Subcutaneous abdominal adipose tissue (tissue), 5 donors: ENCODE data around the gene SKIC2.

ENCODE experiments used
- H3K27ac ChIP-seq: one replicate; pipeline ENCODE4 v1.7.0; 2013; ENCODE audit warnings: low read depth, mild to moderate bottlenecking, inconsistent platforms, low read length, moderate library complexity
- H3K27me3 ChIP-seq, 5 donors: one replicate each; pipeline ENCODE4 v1.7.0; 2013; ENCODE audit warnings: low read length in 5 of 5, inconsistent platforms in 1 of 5; ENCODE audit not compliant: control insufficient read depth in 5 of 5, insufficient read depth in 4 of 5
- H3K36me3 ChIP-seq, 5 donors: one replicate each; pipeline ENCODE4 v1.7.0; 2013; ENCODE audit warnings: low read length in 5 of 5; ENCODE audit not compliant: control insufficient read depth in 5 of 5, insufficient read depth in 5 of 5
- H3K4me1 ChIP-seq, 5 donors: one replicate each; pipeline ENCODE4 v1.7.0; 2013; ENCODE audit warnings: low read length in 5 of 5, mild to moderate bottlenecking in 3 of 5, moderate library complexity in 1 of 5; ENCODE audit not compliant: control insufficient read depth in 5 of 5, insufficient read depth in 5 of 5
- H3K4me3 ChIP-seq, 5 donors: one replicate each; pipeline ENCODE4 v1.7.0; 2013; ENCODE audit warnings: low read length in 5 of 5, low read depth in 1 of 5
- H3K9ac ChIP-seq, 5 donors: one replicate each; pipeline ENCODE4 v1.7.0; 2013; ENCODE audit warnings: low read length in 5 of 5, mild to moderate bottlenecking in 4 of 5, moderate library complexity in 3 of 5
- H3K9me3 ChIP-seq, 5 donors: one replicate each; pipeline ENCODE4 v1.7.0; 2013; ENCODE audit warnings: low read length in 5 of 5; ENCODE audit not compliant: control insufficient read depth in 5 of 5
- donor health status: healthy.
- donor health status: healthy.
- donor health status: healthy.
- donor health status: healthy.
- donor health status: healthy.

Gene SKIC2

DNA sequence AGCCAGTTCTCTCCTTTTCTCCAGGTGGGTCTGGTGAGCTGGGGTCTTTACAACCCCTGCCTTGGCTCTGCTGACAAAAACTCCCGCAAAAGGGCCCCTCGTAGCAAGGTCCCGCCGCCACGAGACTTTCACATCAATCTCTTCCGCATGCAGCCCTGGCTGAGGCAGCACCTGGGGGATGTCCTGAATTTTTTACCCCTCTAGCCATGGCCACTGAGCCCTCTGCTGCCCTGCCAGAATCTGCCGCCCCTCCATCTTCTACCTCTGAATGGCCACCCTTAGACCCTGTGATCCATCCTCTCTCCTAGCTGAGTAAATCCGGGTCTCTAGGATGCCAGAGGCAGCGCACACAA lies 13.8 kb upstream of the SKIC2 start:
- Histone ChIP-seq H3K27ac (peak overlapping the region; percentile 70), H3K4me1 (peaks cover 3 to 16% (median 14%) of the 10 kb centered on the region in 5 donors), H3K9me3 (no peaks in the 10 kb centered on the region), H3K9ac (no peak overlapping the region), H3K27me3 (peaks cover 0 to 6% (median 0%) of the 10 kb centered on the region in 5 donors), H3K36me3 (peaks cover 0 to 21% (median 0%) of the 10 kb centered on the region in 5 donors), H3K4me3 (peak overlapping the region in 2 of 5 donors; percentile 10 to 42)

DNA sequence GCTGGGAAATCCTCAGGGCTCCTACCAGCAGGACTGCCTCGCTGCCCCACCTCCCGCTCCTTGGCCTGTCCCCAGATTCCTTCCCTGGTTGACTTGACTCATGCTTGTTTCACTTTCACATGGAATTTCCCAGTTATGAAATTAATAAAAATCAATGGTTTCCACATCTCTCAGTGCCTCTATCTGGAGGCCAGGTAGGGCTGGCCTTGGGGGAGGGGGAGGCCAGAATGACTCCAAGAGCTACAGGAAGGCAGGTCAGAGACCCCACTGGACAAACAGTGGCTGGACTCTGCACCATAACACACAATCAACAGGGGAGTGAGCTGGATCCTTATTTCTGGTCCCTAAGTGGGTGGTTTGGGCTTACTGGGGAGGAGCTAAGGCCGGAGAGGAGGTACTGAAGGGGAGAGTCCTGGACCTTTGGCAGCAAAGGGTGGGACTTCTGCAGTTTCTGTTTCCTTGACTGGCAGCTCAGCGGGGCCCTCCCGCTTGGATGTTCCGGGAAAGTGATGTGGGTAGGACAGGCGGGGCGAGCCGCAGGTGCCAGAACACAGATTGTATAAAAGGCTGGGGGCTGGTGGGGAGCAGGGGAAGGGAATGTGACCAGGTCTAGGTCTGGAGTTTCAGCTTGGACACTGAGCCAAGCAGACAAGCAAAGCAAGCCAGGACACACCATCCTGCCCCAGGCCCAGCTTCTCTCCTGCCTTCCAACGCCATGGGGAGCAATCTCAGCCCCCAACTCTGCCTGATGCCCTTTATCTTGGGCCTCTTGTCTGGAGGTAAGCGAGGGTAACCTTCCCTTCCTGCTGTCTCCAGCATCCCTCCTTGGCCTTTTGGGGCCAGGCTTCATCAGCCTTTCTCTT lies 13.2 kb upstream of the SKIC2 start, which contains the start of gene CFB:
Gene CFB (plus strand): TSS at position 589 of the 863 bp plus-strand sequence. CDS start 127 bp downstream, at position 716.
- peak within 1 kb of the TSS in 2 of 5 donors; percentile 44 to 57 for H3K9ac ChIP-seq
- peaks cover 0 to 6% (median 0%) of the 10 kb centered on the region in 5 donors for H3K27me3 ChIP-seq
- H3K4me3 ChIP-seq: peak within 1 kb of the TSS in 4 of 5 donors; percentile 9 to 55 (median 34)
- peaks cover 0 to 15% (median 0%) of the 10 kb centered on the region in 5 donors for H3K36me3 ChIP-seq
- peak within 1 kb of the TSS; percentile 70 for H3K27ac ChIP-seq
- peaks cover 3 to 20% (median 19%) of the 10 kb centered on the region in 5 donors for H3K4me1 ChIP-seq
- H3K9me3 ChIP-seq: no peaks in the 10 kb centered on the region

DNA sequence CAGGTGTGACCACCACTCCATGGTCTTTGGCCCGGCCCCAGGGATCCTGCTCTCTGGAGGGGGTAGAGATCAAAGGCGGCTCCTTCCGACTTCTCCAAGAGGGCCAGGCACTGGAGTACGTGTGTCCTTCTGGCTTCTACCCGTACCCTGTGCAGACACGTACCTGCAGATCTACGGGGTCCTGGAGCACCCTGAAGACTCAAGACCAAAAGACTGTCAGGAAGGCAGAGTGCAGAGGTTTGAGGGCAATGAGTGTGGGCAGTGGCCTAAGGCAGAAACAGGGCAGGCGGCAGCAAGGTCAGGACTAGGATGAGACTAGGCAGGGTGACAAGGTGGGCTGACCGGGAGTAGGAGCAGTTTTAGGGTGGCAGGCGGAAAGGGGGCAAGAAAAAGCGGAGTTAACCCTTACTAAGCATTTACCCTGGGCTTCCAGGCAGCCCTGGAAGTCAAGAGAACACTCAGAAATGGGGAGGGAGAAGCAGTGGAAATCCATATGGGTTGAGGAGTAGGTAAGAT lies 12.5 kb upstream of the SKIC2 start:
- Histone ChIP-seq H3K27me3 (peaks cover 0 to 6% (median 0%) of the 10 kb centered on the region in 5 donors), H3K27ac (peak overlapping the region; percentile 70), H3K9ac (peak overlapping the region in 2 of 5 donors; percentile 44 to 57), H3K4me3 (peak overlapping the region in 2 of 5 donors; percentile 17 to 42), H3K36me3 (peaks cover 0 to 20% (median 4%) of the 10 kb centered on the region in 5 donors), H3K4me1 (peaks cover 3 to 21% (median 20%) of the 10 kb centered on the region in 5 donors), H3K9me3 (no peaks in the 10 kb centered on the region)

DNA sequence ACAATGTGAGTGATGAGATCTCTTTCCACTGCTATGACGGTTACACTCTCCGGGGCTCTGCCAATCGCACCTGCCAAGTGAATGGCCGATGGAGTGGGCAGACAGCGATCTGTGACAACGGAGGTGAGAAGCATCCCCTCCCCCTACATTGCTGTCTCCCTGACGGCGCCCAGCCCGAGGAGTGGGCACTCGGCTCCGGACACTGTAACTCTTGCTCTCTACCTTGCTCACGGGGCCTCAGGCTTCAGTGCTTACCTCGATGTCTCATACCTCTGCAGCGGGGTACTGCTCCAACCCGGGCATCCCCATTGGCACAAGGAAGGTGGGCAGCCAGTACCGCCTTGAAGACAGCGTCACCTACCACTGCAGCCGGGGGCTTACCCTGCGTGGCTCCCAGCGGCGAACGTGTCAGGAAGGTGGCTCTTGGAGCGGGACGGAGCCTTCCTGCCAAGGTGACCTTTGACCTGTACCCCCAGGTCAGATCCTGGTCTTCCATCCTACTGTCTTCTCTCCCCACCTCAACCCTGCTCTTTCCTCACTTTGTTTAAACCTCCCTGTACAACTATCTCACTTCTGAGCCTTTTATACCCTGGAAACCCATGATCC lies 11.8 kb upstream of the SKIC2 start:
- peaks cover 0 to 27% (median 11%) of the 10 kb centered on the region in 5 donors for H3K36me3 ChIP-seq
- H3K4me3 ChIP-seq: no peak overlapping the region
- H3K4me1 ChIP-seq: peaks cover 3 to 21% (median 20%) of the 10 kb centered on the region in 5 donors
- H3K9me3 ChIP-seq: no peaks in the 10 kb centered on the region
- peaks cover 0 to 6% (median 0%) of the 10 kb centered on the region in 5 donors for H3K27me3 ChIP-seq
- H3K9ac ChIP-seq: no peak overlapping the region
- H3K27ac ChIP-seq: no peak overlapping the region

DNA sequence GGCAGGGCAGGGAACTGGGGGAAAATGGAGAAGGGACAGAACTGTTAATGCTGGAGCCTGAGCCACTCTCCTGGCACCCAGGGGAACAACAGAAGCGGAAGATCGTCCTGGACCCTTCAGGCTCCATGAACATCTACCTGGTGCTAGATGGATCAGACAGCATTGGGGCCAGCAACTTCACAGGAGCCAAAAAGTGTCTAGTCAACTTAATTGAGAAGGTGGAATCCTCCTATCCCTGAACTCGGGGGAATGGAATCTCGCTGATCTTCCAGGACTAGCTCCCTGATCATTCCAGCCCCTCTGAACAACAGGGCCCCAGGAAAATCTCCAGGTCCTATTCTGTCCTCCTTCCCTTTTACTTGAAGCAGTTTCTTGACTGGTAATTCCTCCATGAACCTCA lies 11.1 kb upstream of the SKIC2 start:
- no peak overlapping the region for H3K9ac ChIP-seq
- peaks cover 0 to 6% (median 0%) of the 10 kb centered on the region in 5 donors for H3K27me3 ChIP-seq
- no peak overlapping the region for H3K27ac ChIP-seq
- peaks cover 3 to 21% (median 20%) of the 10 kb centered on the region in 5 donors for H3K4me1 ChIP-seq
- H3K9me3 ChIP-seq: no peaks in the 10 kb centered on the region
- H3K4me3 ChIP-seq: no peak overlapping the region
- H3K36me3 ChIP-seq: peaks cover 0 to 33% (median 14%) of the 10 kb centered on the region in 5 donors

DNA sequence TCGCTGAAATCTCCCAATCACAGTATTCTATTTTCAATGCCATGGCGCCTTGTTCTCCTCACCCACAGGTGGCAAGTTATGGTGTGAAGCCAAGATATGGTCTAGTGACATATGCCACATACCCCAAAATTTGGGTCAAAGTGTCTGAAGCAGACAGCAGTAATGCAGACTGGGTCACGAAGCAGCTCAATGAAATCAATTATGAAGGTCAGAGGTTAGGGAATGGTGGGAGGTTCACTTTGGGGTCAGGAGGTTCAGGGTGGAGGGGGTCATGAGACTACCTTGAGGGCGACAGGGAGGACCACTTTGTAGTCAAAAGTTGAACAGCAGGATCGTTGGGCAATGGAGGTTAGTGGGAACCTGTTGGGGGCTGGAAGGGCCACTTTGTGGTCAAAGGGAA lies 10.7 kb upstream of the SKIC2 start:
- H3K9ac ChIP-seq: peak overlapping the region in 1 of 5 donors; percentile 13
- H3K27me3 ChIP-seq: peaks cover 0 to 4% (median 0%) of the 10 kb centered on the region in 5 donors
- H3K9me3 ChIP-seq: no peaks in the 10 kb centered on the region
- H3K4me1 ChIP-seq: peaks cover 3 to 21% (median 20%) of the 10 kb centered on the region in 5 donors
- H3K4me3 ChIP-seq: no peak overlapping the region
- no peak overlapping the region for H3K27ac ChIP-seq
- peaks cover 2 to 36% (median 18%) of the 10 kb centered on the region in 5 donors for H3K36me3 ChIP-seq

DNA sequence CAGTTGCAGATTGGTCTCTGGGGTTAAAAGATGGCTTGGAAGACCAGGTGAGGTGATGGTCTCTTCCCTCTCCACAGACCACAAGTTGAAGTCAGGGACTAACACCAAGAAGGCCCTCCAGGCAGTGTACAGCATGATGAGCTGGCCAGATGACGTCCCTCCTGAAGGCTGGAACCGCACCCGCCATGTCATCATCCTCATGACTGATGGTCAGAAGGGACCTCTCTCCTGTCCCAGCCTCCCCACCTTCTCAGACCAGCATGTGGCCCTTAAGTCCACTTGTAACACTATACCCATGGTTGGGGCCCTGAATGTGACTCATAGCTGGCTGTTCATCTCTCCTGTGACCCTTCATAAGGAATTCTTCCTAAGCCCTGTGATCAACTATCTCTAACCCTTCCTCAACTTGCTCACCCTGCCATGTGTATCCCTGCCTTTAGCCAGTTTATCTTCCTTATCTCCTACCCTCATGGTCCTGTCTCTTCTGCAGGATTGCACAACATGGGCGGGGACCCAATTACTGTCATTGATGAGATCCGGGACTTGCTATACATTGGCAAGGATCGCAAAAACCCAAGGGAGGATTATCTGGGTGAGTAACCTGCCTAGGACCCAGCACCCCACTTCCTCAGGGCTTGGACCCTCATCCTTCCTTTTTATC lies 10.1 kb upstream of the SKIC2 start:
- Histone ChIP-seq H3K36me3 (peaks cover 4 to 41% (median 24%) of the 10 kb centered on the region in 5 donors), H3K4me3 (no peak overlapping the region), H3K9ac (peak overlapping the region in 1 of 5 donors; percentile 13), H3K4me1 (peaks cover 3 to 23% (median 20%) of the 10 kb centered on the region in 5 donors), H3K9me3 (no peaks in the 10 kb centered on the region), H3K27ac (peak overlapping the region; percentile 24), H3K27me3 (no peaks in the 10 kb centered on the region)

DNA sequence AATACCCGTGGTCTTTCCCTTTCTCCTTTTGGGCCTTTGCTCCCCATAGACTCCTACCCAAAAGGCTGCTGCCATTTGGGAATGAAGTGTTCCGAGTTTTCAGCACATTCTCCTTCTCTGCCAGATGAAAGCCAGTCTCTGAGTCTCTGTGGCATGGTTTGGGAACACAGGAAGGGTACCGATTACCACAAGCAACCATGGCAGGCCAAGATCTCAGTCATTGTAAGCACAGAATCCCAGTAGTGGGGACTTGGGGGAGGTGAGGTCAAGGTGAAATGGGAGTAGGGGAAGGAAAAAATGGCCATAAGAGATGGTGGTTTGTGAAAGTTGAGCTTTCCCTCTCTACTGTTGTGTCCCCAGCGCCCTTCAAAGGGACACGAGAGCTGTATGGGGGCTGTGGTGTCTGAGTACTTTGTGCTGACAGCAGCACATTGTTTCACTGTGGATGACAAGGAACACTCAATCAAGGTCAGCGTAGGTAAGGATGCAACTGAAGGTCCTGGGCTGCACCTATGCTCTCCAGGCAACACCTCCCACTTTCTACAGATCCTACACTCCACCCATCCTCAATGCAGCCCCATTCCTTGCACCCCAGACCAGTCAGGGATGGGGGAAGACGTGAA lies 8.9 kb upstream of the SKIC2 start:
- Histone ChIP-seq H3K27ac (peak overlapping the region; percentile 24), H3K4me1 (peaks cover 3 to 20% (median 18%) of the 10 kb centered on the region in 5 donors), H3K9me3 (no peaks in the 10 kb centered on the region), H3K9ac (no peak overlapping the region), H3K27me3 (no peaks in the 10 kb centered on the region), H3K4me3 (no peak overlapping the region), H3K36me3 (peaks cover 4 to 49% (median 36%) of the 10 kb centered on the region in 5 donors)

DNA sequence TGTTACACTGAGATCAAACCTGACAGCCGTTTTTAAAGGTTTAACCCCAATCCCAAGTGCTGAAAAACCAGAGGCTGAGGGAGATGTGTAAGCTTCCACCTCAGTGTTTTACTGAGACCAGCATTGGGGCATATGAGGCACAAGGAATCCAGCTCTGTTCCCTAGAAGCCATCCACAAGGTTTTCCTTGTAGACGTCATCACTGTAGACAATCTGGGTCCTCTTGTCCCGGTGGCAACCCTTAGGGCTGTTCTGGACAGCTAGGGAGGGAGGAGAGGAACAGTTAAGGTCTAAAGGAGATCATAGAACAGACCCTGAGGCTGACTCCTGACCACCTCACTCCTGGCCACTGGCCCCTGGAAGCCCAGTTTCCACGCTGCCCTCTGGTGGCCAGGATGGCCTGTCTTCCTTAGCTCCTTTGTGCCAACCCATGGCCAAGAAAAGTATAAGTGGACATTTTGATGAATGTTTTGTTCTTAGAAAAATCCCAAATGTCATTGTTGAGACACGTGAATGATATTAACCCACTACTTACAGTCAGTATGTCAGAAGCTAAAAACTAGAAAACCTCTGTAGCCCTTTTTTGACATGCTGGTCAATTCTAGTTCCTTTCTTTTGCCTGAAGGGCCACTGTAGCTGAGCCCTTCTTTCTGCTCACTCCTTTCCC lies 6.7 kb upstream of the SKIC2 start:
- Histone ChIP-seq H3K4me3 (no peak overlapping the region), H3K36me3 (peaks cover 4 to 62% (median 52%) of the 10 kb centered on the region in 5 donors), H3K27me3 (no peaks in the 10 kb centered on the region), H3K27ac (peak overlapping the region; percentile 25), H3K9me3 (no peaks in the 10 kb centered on the region), H3K4me1 (peaks cover 0 to 9% (median 5%) of the 10 kb centered on the region in 5 donors), H3K9ac (no peak overlapping the region)
